Endodermal cell (in vitro differentiated cells): ENCODE results near the gene CHCHD3. TPM values are rescaled to one million over a fixed set of nuclear protein-coding genes. Genes with fewer than 3 reads are reported as not detected.

Experiments used
- DNase-seq: peaks from one replicate; pipeline ENCODE4 v3.0.0-alpha.2; 2017
- H3K27ac ChIP-seq: 2 replicates; pipeline ENCODE4 v1.5.1; 2013; ENCODE audit warnings: mild to moderate bottlenecking, low read depth, low read length, moderate library complexity
- H3K27me3 ChIP-seq: 2 replicates; pipeline ENCODE4 v1.6.1; 2013; ENCODE audit warnings: mild to moderate bottlenecking, low read length, moderate library complexity; ENCODE audit not compliant: insufficient read depth, control insufficient read depth, poor library complexity, severe bottlenecking
- H3K36me3 ChIP-seq: 2 replicates; pipeline ENCODE4 v1.7.0; 2013; ENCODE audit warnings: mild to moderate bottlenecking, low read length, moderate library complexity; ENCODE audit not compliant: control insufficient read depth, insufficient read depth
- H3K4me1 ChIP-seq: one replicate; pipeline ENCODE4 v1.7.0; 2013; ENCODE audit warnings: low read length; ENCODE audit not compliant: control insufficient read depth, insufficient read depth
- H3K4me3 ChIP-seq: 2 replicates; pipeline ENCODE4 v1.5.1; 2013; ENCODE audit warnings: mild to moderate bottlenecking, low read length, moderate library complexity
- H3K9ac ChIP-seq: 2 replicates; pipeline ENCODE4 v1.6.1; 2013; ENCODE audit warnings: mild to moderate bottlenecking, low read length, moderate library complexity; ENCODE audit not compliant: poor library complexity, severe bottlenecking; ENCODE audit errors: extremely low read depth
- H3K9me3 ChIP-seq: 2 replicates; pipeline ENCODE4 v1.6.1; 2013; ENCODE audit warnings: mild to moderate bottlenecking, low read length, moderate library complexity; ENCODE audit not compliant: control insufficient read depth
- H3K27ac Mint-ChIP-seq: 2 replicates; pipeline ENCODE4 v1.8.0; 2020; ENCODE audit warnings: mixed read lengths
- H3K27me3 Mint-ChIP-seq: 2 replicates; pipeline ENCODE4 v1.8.0; 2021; ENCODE audit warnings: mild to moderate bottlenecking, mixed read lengths; ENCODE audit not compliant: insufficient read depth
- H3K36me3 Mint-ChIP-seq: 2 replicates; pipeline ENCODE4 v1.8.0; 2020; ENCODE audit warnings: low read depth, mixed read lengths
- H3K4me1 Mint-ChIP-seq: 2 replicates; pipeline ENCODE4 v1.8.0; 2020; ENCODE audit warnings: mixed read lengths
- H3K4me3 Mint-ChIP-seq: 2 replicates; pipeline ENCODE4 v1.8.0; 2020; ENCODE audit warnings: mild to moderate bottlenecking, moderate library complexity, mixed read lengths
- H3K9me3 Mint-ChIP-seq: 2 replicates; pipeline ENCODE4 v1.8.0; 2020; ENCODE audit warnings: mild to moderate bottlenecking, mixed read lengths
- WGBS, 2 experiments: methylation state at CpG; one replicate each; pipeline versions ENCODE4 v1.1.5 to v1.1.7; 2013; ENCODE audit warnings: missing lambda C conversion rate in 2 of 2, mixed read lengths in 1 of 2; ENCODE audit not compliant: insufficient coverage in 1 of 2, insufficient read length in 1 of 2; 5-methylcytosine and 5-hydroxymethylcytosine counted together
- total RNA-seq, 2 donors: library from RNA; stranded (reverse); fragmentation: NEBNext Ultra II Directional in 1 of 2; extraction: Animal tissue kit (Norgen Biotek cat#: 25700) in 1 of 2; gene quantifications; 2 replicates in 1 of 2; 3 replicates in 1 of 2; pipeline ENCODE4 v1.2.1, GENCODE V29; 2021
- TF ChIP-seq, protein P1 (sequence below): fragments of 200-600 bp; sonication (generic); conservative IDR thresholded peaks from 2 replicates; pipeline ENCODE4 v1.5.0; 2021; ENCODE audit warnings: antibody characterized with exemption, mild to moderate bottlenecking

Gene CHCHD3
- total RNA-seq, 2 donors from 2014 or later, result 70.4 to 75.2 TPM

DNA sequence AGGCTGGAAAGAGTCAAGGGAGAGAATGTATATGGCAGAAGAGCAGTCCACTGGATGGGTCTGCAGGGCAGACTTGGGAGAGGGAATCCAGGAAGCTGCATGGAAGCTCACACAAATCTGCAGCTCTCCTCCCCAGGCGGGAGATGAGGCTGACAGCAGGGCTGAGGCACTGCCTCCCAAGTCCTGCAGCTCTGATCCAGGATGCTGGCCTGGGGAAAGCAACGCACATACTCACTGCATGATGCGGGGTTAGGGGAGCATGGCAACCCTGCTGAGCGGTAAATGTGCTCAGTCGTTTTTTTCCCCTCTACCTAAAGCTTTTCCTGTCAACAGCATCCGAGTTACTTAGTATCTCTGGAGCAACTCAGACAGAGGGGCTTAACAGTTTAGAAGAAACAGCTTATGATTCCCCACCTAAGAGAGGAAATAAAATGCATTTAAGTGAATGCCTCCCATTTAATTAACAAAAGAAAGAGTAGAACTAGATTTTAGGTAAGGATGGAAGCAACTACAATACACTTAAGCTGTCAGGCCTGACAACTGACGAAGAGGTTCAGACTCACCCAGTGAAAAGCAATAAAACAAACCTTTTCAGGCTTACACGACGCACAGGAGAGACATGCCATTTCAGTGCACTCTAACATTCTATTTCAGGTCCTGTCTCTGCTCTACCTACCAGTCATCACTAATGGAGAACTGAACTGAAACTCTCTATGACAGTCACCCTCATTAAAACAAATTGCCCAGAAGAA, 37.0 kb downstream of the CHCHD3 start:
- TF ChIP-seq, protein P1, sequence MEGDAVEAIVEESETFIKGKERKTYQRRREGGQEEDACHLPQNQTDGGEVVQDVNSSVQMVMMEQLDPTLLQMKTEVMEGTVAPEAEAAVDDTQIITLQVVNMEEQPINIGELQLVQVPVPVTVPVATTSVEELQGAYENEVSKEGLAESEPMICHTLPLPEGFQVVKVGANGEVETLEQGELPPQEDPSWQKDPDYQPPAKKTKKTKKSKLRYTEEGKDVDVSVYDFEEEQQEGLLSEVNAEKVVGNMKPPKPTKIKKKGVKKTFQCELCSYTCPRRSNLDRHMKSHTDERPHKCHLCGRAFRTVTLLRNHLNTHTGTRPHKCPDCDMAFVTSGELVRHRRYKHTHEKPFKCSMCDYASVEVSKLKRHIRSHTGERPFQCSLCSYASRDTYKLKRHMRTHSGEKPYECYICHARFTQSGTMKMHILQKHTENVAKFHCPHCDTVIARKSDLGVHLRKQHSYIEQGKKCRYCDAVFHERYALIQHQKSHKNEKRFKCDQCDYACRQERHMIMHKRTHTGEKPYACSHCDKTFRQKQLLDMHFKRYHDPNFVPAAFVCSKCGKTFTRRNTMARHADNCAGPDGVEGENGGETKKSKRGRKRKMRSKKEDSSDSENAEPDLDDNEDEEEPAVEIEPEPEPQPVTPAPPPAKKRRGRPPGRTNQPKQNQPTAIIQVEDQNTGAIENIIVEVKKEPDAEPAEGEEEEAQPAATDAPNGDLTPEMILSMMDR, result no peak
- Histone ChIP-seq H3K27me3 (no peaks in the 10 kb centered on the region), H3K9me3 (no peaks in the 10 kb centered on the region), H3K36me3 (peaks cover 8% of the 10 kb centered on the region), H3K9ac (no peak overlapping the region), H3K4me1 (peaks cover 6% of the 10 kb centered on the region), H3K4me3 (no peak overlapping the region), H3K27ac (no peak overlapping the region)
- Mint-ChIP-seq H3K4me1 (peaks cover 26% of the 10 kb centered on the region), H3K27ac (no peak overlapping the region), H3K4me3 (no peak overlapping the region), H3K9me3 (no peaks in the 10 kb centered on the region), H3K36me3 (peaks cover 10% of the 10 kb centered on the region), H3K27me3 (no peaks in the 10 kb centered on the region)
- DNase-seq, result peak; percentile 89
- 34 to 45% methylated on average over 8 to 9 of the region's 9 CpGs for WGBS, 2 experiments

DNA sequence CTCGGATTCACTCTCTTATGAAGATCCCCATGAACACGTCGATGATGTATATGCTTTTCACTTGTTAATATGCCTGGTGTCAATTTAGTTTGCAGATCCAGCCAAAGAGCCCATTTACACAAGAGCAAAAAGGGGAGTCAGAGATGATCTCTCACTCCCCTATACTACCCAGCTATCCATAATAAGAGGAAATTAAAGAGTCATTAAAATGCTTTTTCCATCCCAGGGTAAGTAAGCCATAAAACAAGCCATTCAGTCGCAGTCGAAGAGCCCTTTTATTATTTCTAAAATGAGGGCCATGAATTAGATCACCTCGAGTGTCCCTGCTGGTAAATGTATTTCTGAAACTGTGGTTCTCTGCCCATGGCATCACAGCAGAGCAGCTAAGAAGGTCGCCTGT, 41.2 kb downstream of the CHCHD3 start:
- no peak for DNase-seq
- Mint-ChIP-seq H3K36me3 (peaks cover under 1% of the 10 kb centered on the region), H3K4me3 (no peak overlapping the region), H3K4me1 (peaks cover 20% of the 10 kb centered on the region), H3K27me3 (no peaks in the 10 kb centered on the region), H3K27ac (no peak overlapping the region), H3K9me3 (no peaks in the 10 kb centered on the region)
- H3K36me3 ChIP-seq, result no peaks in the 10 kb centered on the region
- H3K9me3 ChIP-seq, result no peaks in the 10 kb centered on the region
- TF ChIP-seq, protein P1, result no peak
- no peak overlapping the region for H3K27ac ChIP-seq
- peaks cover 5% of the 10 kb centered on the region for H3K4me1 ChIP-seq
- H3K9ac ChIP-seq, result no peak overlapping the region
- H3K4me3 ChIP-seq, result no peak overlapping the region
- WGBS, 2 experiments, result 88 to 96% methylated on average over 6 to 7 of the region's 7 CpGs
- no peaks in the 10 kb centered on the region for H3K27me3 ChIP-seq

DNA sequence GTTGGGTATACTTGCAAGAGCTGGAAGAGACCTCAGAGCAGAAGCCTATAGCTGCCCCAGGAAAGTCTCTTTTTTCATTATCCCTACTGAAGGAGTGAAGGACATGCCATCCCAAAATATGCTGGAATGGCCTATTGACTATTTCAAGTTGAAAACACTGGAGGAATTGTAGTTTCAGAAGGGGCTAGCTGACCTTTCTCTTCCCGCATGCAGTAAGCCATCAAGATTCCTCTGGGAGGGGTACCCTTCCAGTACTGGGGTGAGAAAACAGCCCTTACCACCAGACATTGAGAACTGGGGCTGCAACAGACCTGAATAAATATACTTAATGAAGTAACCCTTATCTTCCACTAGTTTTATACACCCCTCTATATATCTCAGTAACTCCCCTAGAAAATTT, 41.7 kb downstream of the CHCHD3 start:
- TF ChIP-seq, protein P1, result no peak
- Histone ChIP-seq H3K27ac (no peak overlapping the region), H3K27me3 (no peaks in the 10 kb centered on the region), H3K9me3 (no peaks in the 10 kb centered on the region), H3K4me1 (peaks cover 3% of the 10 kb centered on the region), H3K9ac (no peak overlapping the region), H3K4me3 (no peak overlapping the region), H3K36me3 (no peaks in the 10 kb centered on the region)
- DNase-seq, result no peak
- H3K9me3 Mint-ChIP-seq, result no peaks in the 10 kb centered on the region
- H3K27me3 Mint-ChIP-seq, result no peaks in the 10 kb centered on the region
- H3K27ac Mint-ChIP-seq, result no peak overlapping the region
- peaks cover 5% of the 10 kb centered on the region for H3K36me3 Mint-ChIP-seq
- 80 to 86% methylated on average over 1 of the region's 1 CpG for WGBS, 2 experiments
- H3K4me3 Mint-ChIP-seq, result no peak overlapping the region
- H3K4me1 Mint-ChIP-seq, result peaks cover 17% of the 10 kb centered on the region
